CD14-positive monocyte (primary cell): Measurements from ENCODE around the gene ZIC1. TPM values are rescaled to one million over a fixed set of nuclear protein-coding genes. Genes with fewer than 3 reads are reported as not detected.

Source experiments
- DNase-seq, 3 donors: peaks; one replicate each; pipeline ENCODE4 v3.0.0-alpha.2; 2011 to 2022
- H2AFZ ChIP-seq: 2 replicates; pipeline ENCODE4 v1.6.0; 2012; ENCODE audit warnings: mild to moderate bottlenecking, low read depth, low read length, inconsistent platforms; ENCODE audit not compliant: insufficient read depth, poor library complexity, severe bottlenecking
- H3K27ac ChIP-seq, 2 donors: 1 replicate in 1 of 2; 2 replicates in 1 of 2; pipeline ENCODE4 v1.5.1; 2012 to 2013; ENCODE audit warnings: low read length in 2 of 2, control low read depth in 1 of 2, inconsistent platforms in 1 of 2, low read depth in 1 of 2, mild to moderate bottlenecking in 1 of 2
- H3K27me3 ChIP-seq, 2 donors: one replicate each; pipeline versions ENCODE4 v1.6.0 to v1.6.1; 2011 to 2013; ENCODE audit warnings: low read length in 2 of 2; ENCODE audit not compliant: control insufficient read depth in 2 of 2, insufficient read depth in 2 of 2
- H3K36me3 ChIP-seq, 2 donors: replicated peaks in 1 of 2; 1 replicate in 1 of 2; 2 replicates in 1 of 2; pipeline versions ENCODE4 v1.5.1 to v1.6.1; 2012 to 2013; ENCODE audit warnings: low read length in 2 of 2, control low read depth in 1 of 2, inconsistent platforms in 1 of 2, mild to moderate bottlenecking in 1 of 2; ENCODE audit not compliant: insufficient read depth in 2 of 2, control insufficient read depth in 1 of 2
- H3K4me1 ChIP-seq, 2 donors: 1 replicate in 1 of 2; 2 replicates in 1 of 2; pipeline versions ENCODE4 v1.5.1 to v1.6.1; 2012 to 2013; ENCODE audit warnings: low read length in 2 of 2, control low read depth in 1 of 2, inconsistent platforms in 1 of 2, mild to moderate bottlenecking in 1 of 2, moderate library complexity in 1 of 2; ENCODE audit not compliant: insufficient read depth in 2 of 2, control insufficient read depth in 1 of 2
- H3K4me2 ChIP-seq: replicated peaks from 2 replicates; pipeline ENCODE3; 2012; ENCODE audit warnings: low read length, moderate library complexity, mild to moderate bottlenecking; ENCODE audit not compliant: poor library complexity, severe bottlenecking; ENCODE audit errors: extremely low read depth
- H3K4me3 ChIP-seq, 3 experiments: fragments of 200-600 bp in 1 of 3; sonication (generic) in 1 of 3; replicated peaks in 1 of 3; 1 replicate in 2 of 3; 2 replicates in 1 of 3; pipeline ENCODE4 v1.5.1; 2011 to 2013; ENCODE audit warnings: low read length in 3 of 3, mild to moderate bottlenecking in 3 of 3, control low read depth in 2 of 3, low read depth in 2 of 3, inconsistent platforms in 1 of 3, moderate library complexity in 1 of 3
- H3K79me2 ChIP-seq: 2 replicates; pipeline ENCODE4 v1.6.0; 2012; ENCODE audit warnings: mild to moderate bottlenecking, control low read depth, inconsistent platforms, low read length, moderate library complexity; ENCODE audit not compliant: insufficient read depth
- H3K9ac ChIP-seq: 2 replicates; pipeline ENCODE4 v1.6.0; 2017; ENCODE audit warnings: low read length, mild to moderate bottlenecking; ENCODE audit not compliant: insufficient read depth, poor library complexity, severe bottlenecking
- H3K9me3 ChIP-seq, 2 donors: replicated peaks in 1 of 2; 1 replicate in 1 of 2; 2 replicates in 1 of 2; pipeline versions ENCODE4 v1.5.1 to v1.6.1; 2012 to 2013; ENCODE audit warnings: low read length in 2 of 2, control low read depth in 1 of 2; ENCODE audit not compliant: control insufficient read depth in 1 of 2, insufficient read depth in 1 of 2
- H4K20me1 ChIP-seq: 2 replicates; pipeline ENCODE4 v1.6.0; 2012; ENCODE audit warnings: mild to moderate bottlenecking, low read length, control low read depth, moderate library complexity; ENCODE audit not compliant: insufficient read depth
- H3K27ac Mint-ChIP-seq, 7 donors: one replicate each; pipeline ENCODE4 v1.8.0; 2020; ENCODE audit warnings: mild to moderate bottlenecking in 7 of 7, mixed read lengths in 7 of 7, moderate library complexity in 6 of 7, inconsistent platforms in 2 of 7
- H3K27me3 Mint-ChIP-seq, 3 donors: one replicate each; pipeline ENCODE4 v1.8.0; 2021 to 2022; ENCODE audit warnings: low read depth in 3 of 3, mild to moderate bottlenecking in 3 of 3, mixed read lengths in 3 of 3, moderate library complexity in 3 of 3, inconsistent platforms in 1 of 3
- H3K36me3 Mint-ChIP-seq, 2 donors: one replicate each; pipeline ENCODE4 v1.8.0; 2020; ENCODE audit warnings: mixed read lengths in 2 of 2, inconsistent platforms in 1 of 2, mild to moderate bottlenecking in 1 of 2
- H3K4me1 Mint-ChIP-seq: one replicate; pipeline ENCODE4 v1.8.0; 2020; ENCODE audit warnings: mild to moderate bottlenecking, mixed read lengths
- H3K4me3 Mint-ChIP-seq, 2 donors: one replicate each; pipeline ENCODE4 v1.8.0; 2020; ENCODE audit warnings: mild to moderate bottlenecking in 2 of 2, mixed read lengths in 2 of 2, moderate library complexity in 1 of 2
- H3K9me3 Mint-ChIP-seq, 7 donors: one replicate each; pipeline ENCODE4 v1.8.0; 2020 to 2022; ENCODE audit warnings: mixed read lengths in 7 of 7, mild to moderate bottlenecking in 6 of 7, moderate library complexity in 6 of 7, inconsistent platforms in 2 of 7
- WGBS: methylation state at CpG from one replicate; pipeline ENCODE4 v1.1.5; 2013; ENCODE audit warnings: missing lambda C conversion rate; ENCODE audit not compliant: insufficient coverage; 5-methylcytosine and 5-hydroxymethylcytosine counted together
- intact Hi-C, 2 donors: fragments of 100-400 bp; cut with micrococcal nuclease; formaldehyde crosslinking; loops; one replicate each; pipeline versions ENCODE4 v1.15.0 to v1.15.1; 2023
- polyA plus RNA-seq, 3 donors: library from polyadenylated mRNA; depleted of rRNA in 1 of 3; unstranded in 2 of 3; stranded (reverse) in 1 of 3; fragments of 300-500 nt in 2 of 3; fragments of >200 nt in 1 of 3; fragmentation: Illumina TruSeq in 2 of 3; gene quantifications; 1 replicate in 2 of 3; 2 replicates in 1 of 3; pipeline ENCODE4 v1.2.3, GENCODE V29; 2012 to 2021
- TF ChIP-seq, protein P1 (sequence below): fragments of 200-600 bp; IDR thresholded peaks from one replicate; pipeline ENCODE4 v1.8.0; 2022; ENCODE audit warnings: antibody characterized with exemption, mild to moderate bottlenecking

Gene ZIC1
- polyA plus RNA-seq, 3 donors, result not detected

DNA sequence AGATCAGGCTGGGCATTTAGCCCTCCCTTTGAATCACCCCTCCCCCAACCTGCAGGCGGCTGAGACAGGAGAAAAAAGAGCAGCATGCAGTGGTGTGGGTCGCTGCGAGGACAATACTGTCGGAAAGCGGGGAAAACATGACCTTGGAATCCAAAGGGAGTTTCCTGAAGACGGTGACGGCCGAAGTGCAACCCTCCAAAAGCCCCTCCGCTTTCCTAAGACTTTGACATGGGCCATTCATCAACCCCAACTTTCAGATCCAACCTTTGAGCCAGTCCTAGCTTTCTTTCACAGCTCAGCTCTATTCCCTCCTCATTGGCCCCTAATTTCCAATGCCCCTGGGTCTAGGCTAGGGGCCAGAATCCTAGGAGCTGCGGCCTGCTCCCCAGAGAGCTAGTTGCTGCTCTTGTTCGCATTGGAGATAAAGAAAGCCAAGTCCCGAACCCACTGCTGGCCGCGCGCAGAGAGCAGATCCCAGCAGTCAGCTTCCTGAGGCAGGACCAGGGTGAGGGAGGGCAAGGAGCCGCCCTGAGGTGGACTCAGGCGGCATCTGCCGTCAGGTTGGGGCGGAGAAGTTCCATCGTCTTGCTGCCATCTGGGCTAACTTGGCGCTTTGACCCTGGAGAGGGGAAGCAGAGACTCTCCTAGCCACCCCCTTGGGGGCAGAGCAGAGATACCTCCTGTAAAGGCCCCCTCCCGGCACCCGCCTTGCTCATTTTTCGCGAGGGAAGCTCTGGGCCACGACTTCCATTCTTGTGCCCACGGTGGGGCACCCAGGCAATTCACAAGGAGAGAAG lies 3.7 kb upstream of the ZIC1 start:
- Mint-ChIP-seq H3K9me3 (peaks cover 27 to 73% (median 61%) of the 10 kb centered on the region in 7 donors), H3K27me3 (peaks cover 90 to 95% (median 95%) of the 10 kb centered on the region in 3 donors), H3K4me3 (peak overlapping the region in 1 of 2 donors; percentile 73), H3K27ac (peak overlapping the region in 1 of 7 donors; percentile 42), H3K36me3 (peaks cover 18 to 28% of the 10 kb centered on the region in 2 donors), H3K4me1 (peaks cover 7% of the 10 kb centered on the region)
- no peaks in the 10 kb centered on the region for H4K20me1 ChIP-seq
- H3K4me3 ChIP-seq, result no peak overlapping the region
- no peak overlapping the region for H3K27ac ChIP-seq
- H3K9ac ChIP-seq, result no peak overlapping the region
- no peak for DNase-seq
- WGBS, result 5% methylated on average over 24 of the region's 27 CpGs
- peaks cover 72 to 98% of the 10 kb centered on the region in 2 donors for H3K27me3 ChIP-seq
- H3K36me3 ChIP-seq, result no peaks in the 10 kb centered on the region
- H3K4me1 ChIP-seq, result peaks cover 0 to 4% of the 10 kb centered on the region in 2 donors
- H2AFZ ChIP-seq, result no peak overlapping the region
- H3K4me2 ChIP-seq, result no peak overlapping the region
- peaks cover 29 to 87% of the 10 kb centered on the region in 2 donors for H3K9me3 ChIP-seq
- intact Hi-C loops, result no loop called here
- H3K79me2 ChIP-seq, result no peaks in the 10 kb centered on the region
- TF ChIP-seq, protein P1, sequence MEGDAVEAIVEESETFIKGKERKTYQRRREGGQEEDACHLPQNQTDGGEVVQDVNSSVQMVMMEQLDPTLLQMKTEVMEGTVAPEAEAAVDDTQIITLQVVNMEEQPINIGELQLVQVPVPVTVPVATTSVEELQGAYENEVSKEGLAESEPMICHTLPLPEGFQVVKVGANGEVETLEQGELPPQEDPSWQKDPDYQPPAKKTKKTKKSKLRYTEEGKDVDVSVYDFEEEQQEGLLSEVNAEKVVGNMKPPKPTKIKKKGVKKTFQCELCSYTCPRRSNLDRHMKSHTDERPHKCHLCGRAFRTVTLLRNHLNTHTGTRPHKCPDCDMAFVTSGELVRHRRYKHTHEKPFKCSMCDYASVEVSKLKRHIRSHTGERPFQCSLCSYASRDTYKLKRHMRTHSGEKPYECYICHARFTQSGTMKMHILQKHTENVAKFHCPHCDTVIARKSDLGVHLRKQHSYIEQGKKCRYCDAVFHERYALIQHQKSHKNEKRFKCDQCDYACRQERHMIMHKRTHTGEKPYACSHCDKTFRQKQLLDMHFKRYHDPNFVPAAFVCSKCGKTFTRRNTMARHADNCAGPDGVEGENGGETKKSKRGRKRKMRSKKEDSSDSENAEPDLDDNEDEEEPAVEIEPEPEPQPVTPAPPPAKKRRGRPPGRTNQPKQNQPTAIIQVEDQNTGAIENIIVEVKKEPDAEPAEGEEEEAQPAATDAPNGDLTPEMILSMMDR, result no peak

DNA sequence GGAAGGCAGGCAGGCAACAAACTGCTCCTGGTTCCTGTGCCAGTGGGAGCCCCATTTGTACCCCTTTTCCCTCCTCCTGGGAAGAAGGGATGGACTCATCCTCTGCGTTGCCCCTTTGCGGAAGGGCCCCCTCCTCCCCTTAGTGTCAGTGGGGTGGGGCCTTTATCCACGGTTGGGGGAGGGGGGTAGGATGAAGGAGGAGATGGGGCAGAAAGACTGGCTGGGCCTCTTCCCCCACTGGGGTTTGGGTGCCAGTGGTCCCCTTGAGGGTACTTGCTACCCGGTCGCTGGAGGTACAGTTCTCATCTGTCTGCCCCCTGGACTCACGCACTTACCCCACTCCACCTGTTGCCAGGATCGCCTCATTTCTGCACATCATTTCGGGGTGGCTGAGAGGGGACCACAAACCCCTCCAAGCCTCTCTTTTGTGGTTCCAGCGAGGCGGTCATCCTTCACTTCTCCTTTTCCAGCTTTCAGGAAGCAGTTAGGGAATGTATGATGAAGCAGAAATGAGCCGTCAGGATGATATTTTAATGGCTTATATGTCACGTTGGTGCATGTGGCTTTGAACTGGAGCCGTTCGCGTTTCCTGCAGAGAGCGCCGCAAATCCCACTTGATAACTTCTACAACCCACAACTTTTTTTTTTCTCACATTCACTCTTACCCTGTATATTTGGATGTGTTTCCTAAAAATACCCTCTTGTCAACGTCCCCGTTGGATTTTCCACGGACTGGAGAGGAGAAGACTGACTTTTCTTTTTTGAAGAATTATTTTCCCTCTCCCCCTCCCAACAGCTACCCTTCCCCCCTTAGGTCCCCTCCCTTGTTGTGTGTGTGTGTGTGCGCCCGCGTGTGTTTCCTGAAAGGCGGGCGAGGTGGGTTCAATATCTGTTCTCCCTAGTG lies 2.9 kb upstream of the ZIC1 start, which contains the start of gene ZIC4:
TSS of gene ZIC4 (minus strand) at position 516 of the 904 bp plus-strand sequence. CDS start 3,746 bp downstream, outside the sequence.
- Mint-ChIP-seq H3K27ac (peak within 1 kb of the TSS in 1 of 7 donors; percentile 42), H3K4me3 (peak within 1 kb of the TSS in 1 of 2 donors; percentile 73), H3K9me3 (peaks cover 28 to 79% (median 70%) of the 10 kb centered on the region in 7 donors), H3K27me3 (peaks cover 90 to 96% (median 95%) of the 10 kb centered on the region in 3 donors), H3K36me3 (peaks cover 18 to 33% of the 10 kb centered on the region in 2 donors), H3K4me1 (peaks cover 16% of the 10 kb centered on the region)
- H3K4me1 ChIP-seq, result peaks cover 0 to 10% of the 10 kb centered on the region in 2 donors
- H3K4me2 ChIP-seq, result no peak within 1 kb of the TSS
- 0% methylated on average over 3 of the region's 25 CpGs for WGBS
- no peaks in the 10 kb centered on the region for H3K36me3 ChIP-seq
- no peaks in the 10 kb centered on the region for H4K20me1 ChIP-seq
- H3K27me3 ChIP-seq, result peaks cover 76 to 98% of the 10 kb centered on the region in 2 donors
- H3K9ac ChIP-seq, result no peak within 1 kb of the TSS
- no peaks in the 10 kb centered on the region for H3K79me2 ChIP-seq
- H3K4me3 ChIP-seq, result no peak within 1 kb of the TSS
- TF ChIP-seq, protein P1, result no peak
- H3K27ac ChIP-seq, result no peak within 1 kb of the TSS
- peaks cover 29 to 87% of the 10 kb centered on the region in 2 donors for H3K9me3 ChIP-seq
- H2AFZ ChIP-seq, result no peak within 1 kb of the TSS
- no peak for DNase-seq
- intact Hi-C loops, result no loop called here
